Measurements from ENCODE around the gene ISL2.

DNA sequence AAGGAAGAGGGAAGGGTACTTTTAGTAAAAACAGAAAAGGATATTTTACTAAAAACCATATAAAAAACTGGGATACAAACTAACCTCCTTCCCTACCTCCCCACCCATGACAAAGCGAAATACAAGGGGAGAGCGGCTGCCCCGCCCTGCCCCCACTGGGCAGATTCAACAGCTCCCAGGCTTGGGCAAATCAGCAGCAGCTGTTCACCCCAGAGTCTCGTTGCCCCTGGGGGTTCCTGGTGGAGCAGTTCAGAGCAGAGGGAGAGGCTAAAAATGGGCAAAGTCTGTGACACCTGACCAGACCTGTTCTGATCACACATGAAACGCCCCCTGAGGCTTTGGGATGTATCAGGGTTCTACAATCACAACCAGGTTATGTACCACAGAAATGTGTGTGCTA lies 22.8 kb upstream of the ISL2 start:
- TF ChIP-seq POLR2A (IDR thresholded peaks at IDR 0.05), result no peak
- TF ChIP-seq, protein P1, sequence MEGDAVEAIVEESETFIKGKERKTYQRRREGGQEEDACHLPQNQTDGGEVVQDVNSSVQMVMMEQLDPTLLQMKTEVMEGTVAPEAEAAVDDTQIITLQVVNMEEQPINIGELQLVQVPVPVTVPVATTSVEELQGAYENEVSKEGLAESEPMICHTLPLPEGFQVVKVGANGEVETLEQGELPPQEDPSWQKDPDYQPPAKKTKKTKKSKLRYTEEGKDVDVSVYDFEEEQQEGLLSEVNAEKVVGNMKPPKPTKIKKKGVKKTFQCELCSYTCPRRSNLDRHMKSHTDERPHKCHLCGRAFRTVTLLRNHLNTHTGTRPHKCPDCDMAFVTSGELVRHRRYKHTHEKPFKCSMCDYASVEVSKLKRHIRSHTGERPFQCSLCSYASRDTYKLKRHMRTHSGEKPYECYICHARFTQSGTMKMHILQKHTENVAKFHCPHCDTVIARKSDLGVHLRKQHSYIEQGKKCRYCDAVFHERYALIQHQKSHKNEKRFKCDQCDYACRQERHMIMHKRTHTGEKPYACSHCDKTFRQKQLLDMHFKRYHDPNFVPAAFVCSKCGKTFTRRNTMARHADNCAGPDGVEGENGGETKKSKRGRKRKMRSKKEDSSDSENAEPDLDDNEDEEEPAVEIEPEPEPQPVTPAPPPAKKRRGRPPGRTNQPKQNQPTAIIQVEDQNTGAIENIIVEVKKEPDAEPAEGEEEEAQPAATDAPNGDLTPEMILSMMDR (IDR thresholded peaks at IDR 0.05), result no peak

Measured in Peyer's patch (tissue), 4 donors.